HT1080 (cell line): ENCODE measurements around the gene HEXD. TPM values are rescaled to one million over a fixed set of nuclear protein-coding genes. Genes with fewer than 3 reads are reported as not detected.
"Not testable (repeated sequence)": the region's sequence is repeated elsewhere in the genome, so short reads cannot be mapped to it uniquely, and the experiment has no call there.

ENCODE experiments used
- DNase-seq: peaks from one replicate; pipeline ENCODE4 v3.0.0-alpha.2; 2015; ENCODE audit warnings: low read depth
- total RNA-seq: library from RNA; depleted of rRNA; stranded (reverse); fragments of >200 nt; shearing (Covaris generic); gene quantifications from 2 replicates; pipeline ENCODE4 v1.2.3, GENCODE V29; 2014

The HEXD gene
- total RNA-seq, 1 experiment from 2014 or later, result 8.0 TPM

- DNase-seq, result peak; percentile 17
These were observed 39.2 kb downstream of the HEXD start for GRCh38 chr17:82457073-82457928.

- no peak for DNase-seq
These were observed 39.7 kb downstream of the HEXD start for GRCh38 chr17:82457929-82458178.

DNA sequence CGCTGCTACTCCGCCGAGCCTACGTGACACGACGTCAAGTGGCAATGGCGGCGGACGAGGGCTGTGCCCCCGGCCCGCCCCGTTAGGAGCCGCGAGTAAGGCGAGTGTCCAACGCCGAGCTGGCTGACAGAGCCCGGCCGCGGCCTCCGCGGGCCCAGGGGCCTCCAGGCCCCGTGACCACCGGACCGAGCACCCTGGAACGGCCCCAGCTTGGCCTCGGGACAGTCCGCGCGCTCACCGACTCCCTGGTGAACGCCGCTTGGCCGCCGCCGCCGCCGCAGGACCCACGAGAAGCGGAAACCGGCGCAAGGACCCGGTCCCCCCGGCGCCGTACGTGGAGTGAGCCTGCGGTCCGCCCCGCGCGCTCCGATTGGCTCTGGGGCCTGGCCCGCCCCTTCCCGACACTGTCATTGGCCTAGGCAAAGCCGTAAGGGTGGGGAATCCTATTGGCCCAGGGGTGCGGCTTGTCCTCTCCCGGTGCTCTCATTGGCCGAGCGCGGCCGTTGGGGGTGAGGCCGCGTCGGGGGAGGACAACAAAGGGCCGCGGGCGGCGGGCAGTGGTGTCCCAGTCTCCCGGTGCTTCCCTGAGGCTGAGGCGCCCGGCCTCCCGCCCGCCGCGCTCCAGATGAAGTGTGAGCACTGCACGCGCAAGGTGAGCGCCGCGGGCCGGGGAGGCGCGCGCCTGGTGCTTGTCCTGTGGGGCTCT lies 40.2 kb downstream of the HEXD start, which contains the start of gene NARF:
TSS of gene NARF (plus strand) at position 563 of the 706 bp plus-strand sequence. CDS start at position 626, 63 bp downstream.
- peak; percentile 98 for DNase-seq

DNA sequence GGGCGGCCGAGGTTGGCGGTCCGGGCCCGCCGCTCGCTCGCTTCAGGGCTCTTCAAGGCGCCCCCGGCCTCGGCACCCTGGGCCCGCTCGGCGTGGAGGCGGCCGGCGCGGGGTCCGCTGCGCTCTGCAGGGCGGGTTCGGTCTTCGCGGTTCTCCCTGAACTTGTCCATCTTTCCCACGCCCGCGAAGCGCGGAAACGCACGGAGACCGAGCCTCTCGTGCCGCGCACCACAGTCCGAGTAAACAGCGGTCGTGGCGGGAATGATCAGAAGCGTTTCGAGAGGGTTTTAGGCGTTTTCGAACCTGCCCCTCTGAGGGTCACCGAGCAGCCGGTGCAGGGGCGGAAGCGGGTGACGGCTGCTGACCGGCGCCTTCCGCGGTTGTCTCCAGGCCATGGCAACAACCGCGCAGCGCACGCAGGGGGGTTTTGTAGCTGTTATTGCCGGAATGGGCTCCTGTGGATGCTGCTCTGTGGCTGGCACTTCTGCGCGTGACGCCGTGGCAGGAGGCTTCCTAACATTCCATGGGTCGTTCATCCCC lies 40.8 kb downstream of the HEXD start:
- DNase-seq, result no peak

- not testable (repeated sequence) for DNase-seq
These were observed 41.8 kb downstream of the HEXD start for GRCh38 chr17:82459936-82460335.

GRCh38 chr17:82461827-82462524 lies 43.8 kb downstream of the HEXD start:
- DNase-seq, result no peak

DNA sequence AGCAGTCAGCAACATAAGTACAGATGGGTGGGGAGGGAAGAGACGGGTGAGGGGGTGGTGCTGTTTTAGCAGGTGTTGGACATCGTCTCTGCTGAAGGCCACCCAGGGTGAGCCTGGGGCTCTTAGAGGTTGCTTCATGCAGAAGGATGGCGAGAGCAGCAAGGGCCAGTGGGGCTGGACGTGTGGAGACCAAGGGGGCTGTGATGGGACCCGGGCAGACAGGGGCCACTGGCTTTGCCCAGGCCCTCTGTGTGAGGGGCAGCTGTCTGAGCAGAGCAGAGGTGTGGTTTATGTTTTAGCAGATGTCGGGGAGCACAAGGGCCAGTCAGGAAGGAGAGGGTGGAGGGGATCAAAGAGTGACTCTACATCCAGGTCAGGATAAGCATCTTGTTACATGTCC lies 45.2 kb downstream of the HEXD start:
- DNase-seq, result no peak

- DNase-seq, result no peak
These were observed 45.9 kb downstream of the HEXD start for GRCh38 chr17:82463925-82464566.

DNA sequence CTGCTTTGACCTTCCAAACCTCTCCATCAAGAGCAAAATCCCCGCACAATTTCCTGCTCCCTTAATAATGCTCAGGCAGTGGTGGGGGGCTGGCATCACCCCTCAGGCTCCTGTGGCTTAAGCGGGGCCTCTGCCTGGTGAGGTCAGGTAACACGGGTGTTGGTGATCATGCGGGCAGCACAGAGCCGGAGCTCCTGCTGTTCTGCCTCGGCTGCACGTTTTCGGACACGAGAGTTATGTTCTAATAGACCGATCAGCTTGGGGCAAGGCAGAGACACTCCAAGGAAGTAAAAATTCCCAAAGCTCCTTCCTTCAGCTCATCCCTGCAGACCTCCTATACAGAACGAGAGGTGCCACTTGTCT lies 46.4 kb downstream of the HEXD start:
- no peak for DNase-seq

- no peak for DNase-seq
These were observed 47.0 kb downstream of the HEXD start for GRCh38 chr17:82465023-82465603.

DNA sequence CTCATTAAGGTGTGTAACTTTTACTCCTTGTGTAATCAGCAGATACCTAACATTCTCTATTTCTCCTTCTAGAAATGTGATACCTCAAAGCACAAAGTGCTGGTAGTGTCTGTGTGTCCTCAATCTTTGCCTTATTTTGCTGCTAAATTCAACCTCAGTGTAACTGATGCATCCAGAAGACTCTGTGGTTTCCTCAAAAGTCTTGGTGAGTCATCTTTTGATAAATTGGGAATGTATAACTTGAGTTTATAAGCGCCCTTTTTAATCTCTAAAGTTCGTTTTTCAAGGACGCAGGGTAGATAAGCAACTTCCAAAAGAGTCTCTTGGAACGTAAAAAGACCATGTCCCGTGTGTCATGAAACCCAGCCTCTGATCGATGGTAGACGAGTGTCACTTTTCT lies 50.5 kb downstream of the HEXD start:
- no peak for DNase-seq

- DNase-seq, result no peak
These were observed 51.9 kb downstream of the HEXD start for GRCh38 chr17:82470065-82470464.

- no peak for DNase-seq
These were observed 56.3 kb downstream of the HEXD start for GRCh38 chr17:82474223-82475010.

- no peak for DNase-seq
These were observed 57.3 kb downstream of the HEXD start for GRCh38 chr17:82475458-82475857.

- DNase-seq, result no peak
These were observed 59.8 kb downstream of the HEXD start for GRCh38 chr17:82477934-82478333.

- DNase-seq, result no peak
These were observed 61.5 kb downstream of the HEXD start for GRCh38 chr17:82479602-82480001.

DNA sequence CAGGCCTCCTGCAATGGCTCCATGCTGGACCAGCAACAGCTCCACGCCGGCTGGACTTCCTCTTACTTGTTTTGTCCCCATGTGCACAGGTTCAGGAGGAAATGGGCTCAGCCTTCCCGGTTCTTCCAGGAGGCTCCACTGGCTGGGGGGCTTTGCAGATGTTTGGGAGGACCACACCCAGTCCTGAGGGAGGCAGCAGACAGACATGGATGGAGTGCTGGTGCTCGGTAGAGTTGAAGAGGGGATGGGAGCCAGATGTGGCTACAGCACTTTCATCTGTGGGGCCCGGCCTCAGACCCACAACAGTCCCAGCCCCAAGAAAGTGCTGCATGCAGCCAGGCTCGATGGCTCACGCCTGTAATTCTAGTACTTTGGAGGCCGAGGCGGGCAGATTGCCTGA lies 62.2 kb downstream of the HEXD start:
- no peak for DNase-seq

DNA sequence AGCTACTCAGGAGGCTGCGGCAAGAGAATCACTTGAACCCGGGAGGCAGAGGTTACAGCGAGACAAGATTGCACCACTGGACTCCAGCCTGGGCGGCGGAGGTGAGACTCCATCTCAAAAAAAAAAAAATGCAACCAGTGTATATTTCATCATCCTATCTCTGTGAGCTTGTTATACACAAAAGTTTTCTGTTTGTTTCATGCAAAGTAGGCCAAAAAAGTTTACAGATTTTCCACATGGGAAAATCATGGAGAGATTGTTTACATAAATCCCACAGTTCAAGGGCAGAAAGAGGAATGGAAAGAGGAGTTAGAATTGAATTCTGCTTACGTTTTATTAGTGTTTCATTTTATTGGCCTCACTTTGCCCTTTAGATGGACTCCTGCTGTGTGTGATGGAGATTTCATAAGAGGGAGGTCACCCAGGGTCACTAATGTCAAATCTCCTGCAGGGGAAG lies 65.1 kb downstream of the HEXD start:
- no peak for DNase-seq

DNA sequence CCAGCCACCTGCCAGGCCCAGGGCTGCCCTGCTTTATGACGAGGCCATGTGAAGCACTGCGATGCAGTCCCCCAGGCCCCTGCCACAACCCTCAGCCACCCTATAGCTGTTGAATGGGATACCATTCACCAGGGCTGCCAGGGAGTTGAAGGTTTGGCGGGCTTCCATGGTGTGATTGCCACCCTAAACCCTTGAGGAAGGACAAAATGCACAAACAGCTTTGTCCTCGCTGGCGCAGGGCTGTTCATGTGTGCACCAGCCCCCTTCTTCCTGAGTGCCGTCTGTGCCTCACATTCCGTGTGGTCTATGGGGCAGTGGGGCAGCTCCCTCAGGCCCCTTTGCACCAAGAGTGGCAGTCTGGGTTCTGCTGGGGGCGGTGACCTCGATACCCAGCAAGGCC lies 65.7 kb downstream of the HEXD start:
- DNase-seq, result no peak
